Measurements from ENCODE around the gene GLB1L2. TPM values are rescaled to one million over a fixed set of nuclear protein-coding genes. Genes with fewer than 3 reads are reported as not detected.

Gene GLB1L2
- total RNA-seq, 1 donor from 2014 or later: 14.7 TPM

DNA sequence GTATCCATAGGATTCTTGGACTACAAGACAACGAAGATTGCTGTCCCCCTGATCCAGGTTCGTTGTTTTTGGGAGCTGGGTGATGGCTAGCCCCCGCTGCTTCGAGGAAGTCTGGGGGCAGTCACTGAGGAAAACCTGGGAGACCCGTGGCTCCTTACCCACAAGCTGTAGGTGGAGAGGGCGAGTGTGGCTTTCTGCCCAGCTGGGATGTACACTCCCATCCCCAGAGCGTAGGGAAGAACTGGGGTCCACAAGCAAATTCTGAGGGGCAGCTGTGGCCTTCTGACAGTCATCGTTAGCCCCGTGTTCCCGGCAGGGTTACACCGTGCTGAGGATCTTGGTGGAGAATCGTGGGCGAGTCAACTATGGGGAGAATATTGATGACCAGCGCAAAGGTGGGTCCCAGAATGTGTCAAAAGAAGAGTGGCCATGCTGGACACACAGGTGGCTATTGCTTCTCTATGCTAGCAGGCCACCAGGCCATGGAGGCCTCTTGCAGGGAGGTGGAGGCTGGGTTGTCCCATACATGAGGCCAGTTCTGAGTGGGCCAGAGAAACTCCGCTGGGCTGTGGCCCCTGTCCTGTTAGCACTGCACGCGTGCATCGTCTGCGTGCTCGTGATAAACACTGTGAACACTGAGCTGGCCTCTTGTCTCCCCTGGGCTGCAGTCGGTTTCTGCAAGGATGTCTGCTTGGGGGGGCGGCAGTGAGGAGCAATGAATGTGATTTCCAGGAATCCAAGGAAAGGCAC lies 39.8 kb downstream of the GLB1L2 start:
- H3K4me3 ChIP-seq (ENCODE audit: low read depth, low read length): no peak overlapping the region
- DNase-seq (ENCODE audit: low read depth): no peak
- TF ChIP-seq, protein P1, sequence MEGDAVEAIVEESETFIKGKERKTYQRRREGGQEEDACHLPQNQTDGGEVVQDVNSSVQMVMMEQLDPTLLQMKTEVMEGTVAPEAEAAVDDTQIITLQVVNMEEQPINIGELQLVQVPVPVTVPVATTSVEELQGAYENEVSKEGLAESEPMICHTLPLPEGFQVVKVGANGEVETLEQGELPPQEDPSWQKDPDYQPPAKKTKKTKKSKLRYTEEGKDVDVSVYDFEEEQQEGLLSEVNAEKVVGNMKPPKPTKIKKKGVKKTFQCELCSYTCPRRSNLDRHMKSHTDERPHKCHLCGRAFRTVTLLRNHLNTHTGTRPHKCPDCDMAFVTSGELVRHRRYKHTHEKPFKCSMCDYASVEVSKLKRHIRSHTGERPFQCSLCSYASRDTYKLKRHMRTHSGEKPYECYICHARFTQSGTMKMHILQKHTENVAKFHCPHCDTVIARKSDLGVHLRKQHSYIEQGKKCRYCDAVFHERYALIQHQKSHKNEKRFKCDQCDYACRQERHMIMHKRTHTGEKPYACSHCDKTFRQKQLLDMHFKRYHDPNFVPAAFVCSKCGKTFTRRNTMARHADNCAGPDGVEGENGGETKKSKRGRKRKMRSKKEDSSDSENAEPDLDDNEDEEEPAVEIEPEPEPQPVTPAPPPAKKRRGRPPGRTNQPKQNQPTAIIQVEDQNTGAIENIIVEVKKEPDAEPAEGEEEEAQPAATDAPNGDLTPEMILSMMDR (conservative IDR thresholded peaks at IDR 0.05; ENCODE audit: low read depth, low read length): no peak

DNA sequence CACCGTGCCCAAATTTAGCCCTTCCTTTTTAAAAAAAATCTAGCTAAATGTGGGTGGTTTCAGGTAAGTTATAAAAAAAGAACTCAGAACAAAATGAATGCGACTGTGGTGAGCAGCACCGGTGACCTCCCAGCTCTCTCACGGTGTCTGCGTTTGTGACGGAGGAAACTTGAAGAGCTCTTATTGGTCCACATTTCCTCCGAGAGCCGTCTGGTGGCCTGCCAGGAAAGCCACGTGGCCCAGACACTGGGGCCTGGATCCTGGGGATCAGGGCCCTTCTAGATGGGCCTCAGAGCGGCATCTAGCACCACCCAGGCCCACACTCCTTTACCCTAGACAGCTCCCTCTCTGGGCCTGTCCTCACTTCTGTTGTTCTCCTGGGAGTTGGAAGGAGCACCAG lies 40.7 kb downstream of the GLB1L2 start:
- no peak for DNase-seq (ENCODE audit: low read depth)
- TF ChIP-seq, protein P1 (conservative IDR thresholded peaks at IDR 0.05; ENCODE audit: low read depth, low read length): no peak
- no peak overlapping the region for H3K4me3 ChIP-seq (ENCODE audit: low read depth, low read length)

DNA sequence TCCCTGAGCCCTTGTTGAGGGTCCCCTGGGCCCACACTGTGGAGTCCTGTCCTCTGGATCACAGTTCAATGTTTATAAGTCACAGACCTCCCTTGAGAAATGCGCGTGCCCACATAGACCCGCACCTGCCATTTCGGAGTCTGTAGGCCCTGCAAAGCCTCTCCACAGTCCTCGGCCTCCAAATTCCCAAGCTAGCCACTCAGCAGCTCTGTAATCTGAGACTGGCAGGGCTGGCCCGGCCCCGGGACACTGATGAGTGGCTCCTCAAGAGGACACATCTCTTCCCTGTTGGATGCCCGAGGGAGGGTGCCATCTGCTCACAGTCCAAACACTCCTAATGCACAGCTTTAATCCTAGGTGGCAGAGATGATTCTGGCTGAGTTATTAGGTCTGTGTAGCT lies 41.2 kb downstream of the GLB1L2 start:
- H3K4me3 ChIP-seq (ENCODE audit: low read depth, low read length): no peak overlapping the region
- TF ChIP-seq, protein P1 (conservative IDR thresholded peaks at IDR 0.05; ENCODE audit: low read depth, low read length): no peak
- no peak for DNase-seq (ENCODE audit: low read depth)

DNA sequence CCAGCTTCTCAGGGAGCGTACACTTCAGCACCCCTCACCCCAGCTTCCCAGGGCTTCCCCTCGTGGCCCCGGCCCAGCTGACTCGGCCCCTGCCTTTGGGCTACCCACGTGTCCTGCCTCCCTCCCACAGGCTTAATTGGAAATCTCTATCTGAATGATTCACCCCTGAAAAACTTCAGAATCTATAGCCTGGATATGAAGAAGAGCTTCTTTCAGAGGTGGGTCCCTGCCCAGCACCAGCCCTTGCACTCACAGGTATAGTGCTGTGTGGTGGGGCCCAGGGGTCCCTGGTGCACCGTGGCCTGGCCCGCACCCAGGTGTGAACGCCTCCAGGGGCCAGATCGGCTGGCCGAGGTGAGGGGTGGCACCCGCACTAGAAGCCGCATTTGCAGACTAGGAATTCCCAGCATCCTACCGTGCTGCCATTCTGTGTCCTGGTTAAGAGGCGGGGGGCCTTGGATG lies 41.8 kb downstream of the GLB1L2 start:
- TF ChIP-seq, protein P1 (conservative IDR thresholded peaks at IDR 0.05; ENCODE audit: low read depth, low read length): no peak
- no peak overlapping the region for H3K4me3 ChIP-seq (ENCODE audit: low read depth, low read length)
- DNase-seq (ENCODE audit: low read depth): no peak

DNA sequence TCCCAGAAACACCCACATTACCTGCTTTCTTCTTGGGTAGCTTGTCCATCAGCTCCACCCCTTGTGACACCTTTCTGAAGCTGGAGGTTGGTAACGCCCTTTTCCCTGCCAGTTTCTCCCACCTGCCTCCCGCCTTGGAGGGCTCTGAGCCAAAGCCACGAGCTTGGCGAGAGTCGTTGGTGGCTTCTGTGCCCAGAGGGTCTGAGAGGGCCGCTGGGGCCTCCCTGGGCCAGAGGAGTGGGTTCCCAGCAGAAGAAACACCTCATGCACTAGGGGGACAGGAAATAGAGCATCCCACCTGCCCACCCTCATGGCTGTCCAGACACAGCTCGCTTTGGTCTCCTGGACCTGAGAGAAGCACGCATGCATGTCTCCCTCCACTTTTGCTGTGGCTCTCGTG lies 42.4 kb downstream of the GLB1L2 start:
- TF ChIP-seq, protein P1 (conservative IDR thresholded peaks at IDR 0.05; ENCODE audit: low read depth, low read length): no peak
- no peak for DNase-seq (ENCODE audit: low read depth)
- H3K4me3 ChIP-seq (ENCODE audit: low read depth, low read length): no peak overlapping the region

DNA sequence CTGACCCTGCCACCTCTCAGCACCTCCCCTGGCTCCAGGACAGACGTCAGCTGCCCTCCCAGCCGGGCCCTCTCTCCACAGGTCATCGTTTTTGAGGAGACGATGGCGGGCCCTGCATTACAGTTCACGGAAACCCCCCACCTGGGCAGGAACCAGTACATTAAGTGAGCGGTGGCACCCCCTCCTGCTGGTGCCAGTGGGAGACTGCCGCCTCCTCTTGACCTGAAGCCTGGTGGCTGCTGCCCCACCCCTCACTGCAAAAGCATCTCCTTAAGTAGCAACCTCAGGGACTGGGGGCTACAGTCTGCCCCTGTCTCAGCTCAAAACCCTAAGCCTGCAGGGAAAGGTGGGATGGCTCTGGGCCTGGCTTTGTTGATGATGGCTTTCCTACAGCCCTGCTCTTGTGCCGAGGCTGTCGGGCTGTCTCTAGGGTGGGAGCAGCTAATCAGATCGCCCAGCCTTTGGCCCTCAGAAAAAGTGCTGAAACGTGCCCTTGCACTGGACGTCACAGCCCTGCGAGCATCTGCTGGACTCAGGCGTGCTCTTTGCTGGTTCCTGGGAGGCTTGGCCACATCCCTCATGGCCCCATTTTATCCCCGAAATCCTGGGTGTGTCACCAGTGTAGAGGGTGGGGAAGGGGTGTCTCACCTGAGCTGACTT lies 43.2 kb downstream of the GLB1L2 start:
- H3K4me3 ChIP-seq (ENCODE audit: low read depth, low read length): no peak overlapping the region
- TF ChIP-seq, protein P1 (conservative IDR thresholded peaks at IDR 0.05; ENCODE audit: low read depth, low read length): no peak
- no peak for DNase-seq (ENCODE audit: low read depth)
